HG03521 (cell line): ENCODE results near the gene TMEM92.
"Not testable (repeated sequence)": the region's sequence is repeated elsewhere in the genome, so short reads cannot be mapped to it uniquely, and the experiment has no call there.

ENCODE experiments used
- ATAC-seq: cut with Tn5 transposase; IDR thresholded peaks from one replicate; pipeline ENCODE4 v1.9.1; 2021; ENCODE audit warnings: mild to moderate bottlenecking, moderate library complexity; ENCODE audit not compliant: unreplicated experiment

TMEM92 gene

GRCh38 chr17:50261051-50261915, 13.0 kb upstream of the TMEM92 start:
- no peak for ATAC-seq

- ATAC-seq, result no peak
Observed at GRCh38 chr17:50262001-50262794, 12.1 kb upstream of the TMEM92 start.

- ATAC-seq, result no peak
Observed at GRCh38 chr17:50263331-50264262, 10.7 kb upstream of the TMEM92 start.

- ATAC-seq, result no peak
Observed at GRCh38 chr17:50264263-50265113, 9.8 kb upstream of the TMEM92 start.

- no peak for ATAC-seq
Observed at GRCh38 chr17:50265212-50265611, 9.1 kb upstream of the TMEM92 start.

- ATAC-seq, result no peak
Observed at GRCh38 chr17:50265690-50266315, 8.5 kb upstream of the TMEM92 start.

- ATAC-seq, result no peak
Observed at GRCh38 chr17:50266384-50267073, 7.7 kb upstream of the TMEM92 start.

- no peak for ATAC-seq
Observed at GRCh38 chr17:50267074-50267841, 7.0 kb upstream of the TMEM92 start.

- ATAC-seq, result no peak
Observed at GRCh38 chr17:50268026-50268425, 6.2 kb upstream of the TMEM92 start.

- no peak for ATAC-seq
Observed at GRCh38 chr17:50268743-50269275, 5.5 kb upstream of the TMEM92 start.

- no peak for ATAC-seq
Observed at GRCh38 chr17:50269477-50270434, 4.5 kb upstream of the TMEM92 start.

- ATAC-seq, result no peak
Observed at GRCh38 chr17:50270435-50271362, 3.6 kb upstream of the TMEM92 start.

GRCh38 chr17:50271363-50271750, 2.9 kb upstream of the TMEM92 start:
- not testable (repeated sequence) for ATAC-seq

- no peak for ATAC-seq
Observed at GRCh38 chr17:50272246-50272645, 2.0 kb upstream of the TMEM92 start.

- no peak for ATAC-seq
Observed at GRCh38 chr17:50272711-50273653, 1.3 kb upstream of the TMEM92 start.
